ENCODE results near the gene PPP2R3A.

PPP2R3A gene

GRCh38 chr3:135982922-135983581 is 17.5 kb downstream of the PPP2R3A start:
- TF ChIP-seq, protein P1, sequence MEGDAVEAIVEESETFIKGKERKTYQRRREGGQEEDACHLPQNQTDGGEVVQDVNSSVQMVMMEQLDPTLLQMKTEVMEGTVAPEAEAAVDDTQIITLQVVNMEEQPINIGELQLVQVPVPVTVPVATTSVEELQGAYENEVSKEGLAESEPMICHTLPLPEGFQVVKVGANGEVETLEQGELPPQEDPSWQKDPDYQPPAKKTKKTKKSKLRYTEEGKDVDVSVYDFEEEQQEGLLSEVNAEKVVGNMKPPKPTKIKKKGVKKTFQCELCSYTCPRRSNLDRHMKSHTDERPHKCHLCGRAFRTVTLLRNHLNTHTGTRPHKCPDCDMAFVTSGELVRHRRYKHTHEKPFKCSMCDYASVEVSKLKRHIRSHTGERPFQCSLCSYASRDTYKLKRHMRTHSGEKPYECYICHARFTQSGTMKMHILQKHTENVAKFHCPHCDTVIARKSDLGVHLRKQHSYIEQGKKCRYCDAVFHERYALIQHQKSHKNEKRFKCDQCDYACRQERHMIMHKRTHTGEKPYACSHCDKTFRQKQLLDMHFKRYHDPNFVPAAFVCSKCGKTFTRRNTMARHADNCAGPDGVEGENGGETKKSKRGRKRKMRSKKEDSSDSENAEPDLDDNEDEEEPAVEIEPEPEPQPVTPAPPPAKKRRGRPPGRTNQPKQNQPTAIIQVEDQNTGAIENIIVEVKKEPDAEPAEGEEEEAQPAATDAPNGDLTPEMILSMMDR (IDR thresholded peaks at IDR 0.05), result no peak
- DNase-seq (ENCODE audit: low spot score), result no peak
- Histone ChIP-seq H3K4me3 (no peak overlapping the region), H3K27ac (no peak overlapping the region)

DNA sequence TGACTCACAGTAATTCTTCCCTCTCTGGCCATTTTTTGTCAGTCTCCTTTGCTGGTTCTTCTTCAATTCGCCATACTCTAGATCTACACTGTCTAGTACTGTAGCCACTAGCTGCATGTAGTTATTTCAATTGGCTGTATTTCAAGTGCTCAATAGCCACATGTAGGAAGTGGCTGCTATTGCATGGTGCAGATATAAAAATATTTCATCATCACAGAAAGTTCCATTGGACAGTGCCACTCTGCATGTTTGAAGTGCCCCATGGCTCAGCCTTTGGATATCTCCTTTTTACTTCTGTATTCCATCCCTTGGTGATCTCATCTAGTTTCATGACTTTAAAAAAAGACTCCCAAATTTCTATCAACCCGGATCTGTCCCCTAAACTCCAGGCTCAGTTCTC is 22.1 kb downstream of the PPP2R3A start:
- Histone ChIP-seq H3K27ac (no peak overlapping the region), H3K4me3 (no peak overlapping the region)
- DNase-seq (ENCODE audit: low spot score), result no peak
- TF ChIP-seq, protein P1 (IDR thresholded peaks at IDR 0.05), result no peak

- no peak overlapping the region for H3K27ac ChIP-seq
- no peak for DNase-seq (ENCODE audit: low spot score)
- TF ChIP-seq, protein P1 (IDR thresholded peaks at IDR 0.05), result no peak
- H3K4me3 ChIP-seq, result no peak overlapping the region
Measured at GRCh38 chr3:135989242-135989641, 23.7 kb downstream of the PPP2R3A start.

- Histone ChIP-seq H3K4me3 (no peak overlapping the region), H3K27ac (no peak overlapping the region)
- no peak for DNase-seq (ENCODE audit: low spot score)
- TF ChIP-seq, protein P1 (IDR thresholded peaks at IDR 0.05), result no peak
Measured at GRCh38 chr3:135990903-135991302, 25.4 kb downstream of the PPP2R3A start.

GRCh38 chr3:135991621-135992020 is 26.1 kb downstream of the PPP2R3A start:
- no peak for DNase-seq (ENCODE audit: low spot score)
- TF ChIP-seq, protein P1 (IDR thresholded peaks at IDR 0.05), result no peak
- Histone ChIP-seq H3K4me3 (no peak overlapping the region), H3K27ac (peak overlapping the region; percentile 8 to 23)

- TF ChIP-seq, protein P1 (IDR thresholded peaks at IDR 0.05), result no peak
- Histone ChIP-seq H3K27ac (peak overlapping the region in 1 of 2 donors; percentile 8), H3K4me3 (no peak overlapping the region)
- no peak for DNase-seq (ENCODE audit: low spot score)
Measured at GRCh38 chr3:135992072-135992471, 26.5 kb downstream of the PPP2R3A start.

GRCh38 chr3:135994708-135995337 is 29.3 kb downstream of the PPP2R3A start:
- Histone ChIP-seq H3K4me3 (no peak overlapping the region), H3K27ac (no peak overlapping the region)
- TF ChIP-seq, protein P1 (IDR thresholded peaks at IDR 0.05), result no peak
- DNase-seq (ENCODE audit: low spot score), result no peak
